Loucy (cell line): Measurements from ENCODE around the gene SMIM35.

Experiments used
- EZH2phosphoT487 ChIP-seq: fragments of 200-600 bp; IDR thresholded peaks from 2 replicates; pipeline ENCODE4 v1.6.1; 2018; ENCODE audit warnings: antibody characterized with exemption, mild to moderate bottlenecking, moderate library complexity, borderline replicate concordance
- TF ChIP-seq, protein P1 (sequence below): fragments of 200-600 bp; sonication (generic); conservative IDR thresholded peaks from 2 replicates; pipeline ENCODE4 v1.5.1; 2014; ENCODE audit warnings: mild to moderate bottlenecking, antibody characterized with exemption, low read length

GRCh38 chr11:118005224-118006152 is 81.3 kb downstream of the SMIM35 start:
- TF ChIP-seq, protein P1, sequence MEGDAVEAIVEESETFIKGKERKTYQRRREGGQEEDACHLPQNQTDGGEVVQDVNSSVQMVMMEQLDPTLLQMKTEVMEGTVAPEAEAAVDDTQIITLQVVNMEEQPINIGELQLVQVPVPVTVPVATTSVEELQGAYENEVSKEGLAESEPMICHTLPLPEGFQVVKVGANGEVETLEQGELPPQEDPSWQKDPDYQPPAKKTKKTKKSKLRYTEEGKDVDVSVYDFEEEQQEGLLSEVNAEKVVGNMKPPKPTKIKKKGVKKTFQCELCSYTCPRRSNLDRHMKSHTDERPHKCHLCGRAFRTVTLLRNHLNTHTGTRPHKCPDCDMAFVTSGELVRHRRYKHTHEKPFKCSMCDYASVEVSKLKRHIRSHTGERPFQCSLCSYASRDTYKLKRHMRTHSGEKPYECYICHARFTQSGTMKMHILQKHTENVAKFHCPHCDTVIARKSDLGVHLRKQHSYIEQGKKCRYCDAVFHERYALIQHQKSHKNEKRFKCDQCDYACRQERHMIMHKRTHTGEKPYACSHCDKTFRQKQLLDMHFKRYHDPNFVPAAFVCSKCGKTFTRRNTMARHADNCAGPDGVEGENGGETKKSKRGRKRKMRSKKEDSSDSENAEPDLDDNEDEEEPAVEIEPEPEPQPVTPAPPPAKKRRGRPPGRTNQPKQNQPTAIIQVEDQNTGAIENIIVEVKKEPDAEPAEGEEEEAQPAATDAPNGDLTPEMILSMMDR, result peak; percentile 29
- no peak for TF ChIP-seq EZH2phosphoT487
